K562 (cell line): Measurements from ENCODE around the gene GPATCH3. TPM values are rescaled to one million over a fixed set of nuclear protein-coding genes. Genes with fewer than 3 reads are reported as not detected.

Experiments used
- ATAC-seq: fragments of 200-7000 bp; cut with Tn5 transposase; 3 replicates; pipeline ENCODE4 v1.9.1; 2020; ENCODE audit warnings: moderate library complexity
- BruUV-seq: library from RNA; stranded (reverse); fragments of 400-500 nt; replicated peaks from 2 replicates; lab custom pipeline; 2021; lab: Mats Ljungman, UMichigan
- CTCF ChIA-PET: fragments of 300-600 bp; formaldehyde crosslinking; extraction: SDS; loops from one replicate; lab custom pipeline; 2021; ENCODE audit warnings: low intra/inter-chr PET ratio; lab: Yijun Ruan, JAX
- POLR2A ChIA-PET: fragments of 300-600, 350-650 bp; sonication (Branson Sonifier 250); formaldehyde crosslinking; extraction: SDS; loops from one replicate; lab custom pipeline; 2021; ENCODE audit warnings: antibody characterized with exemption, inconsistent platforms; lab: Yijun Ruan, JAX
- DNase-seq, 4 experiments: peaks; one replicate each; pipeline versions ENCODE4 v3.0.0 to v3.0.0-alpha.2; 2011 to 2018; ENCODE audit warnings: low spot score in 3 of 4, mixed read lengths in 3 of 4; ENCODE audit errors: extremely low read depth in 1 of 4
- FAIRE-seq: peaks from 2 replicates; lab custom pipeline; 2011; peaks lifted over from hg19 to GRCh38; lab: Jason Lieb, UNC
- H2AFZ ChIP-seq: 2 replicates; pipeline ENCODE4 v1.6.0; 2011; ENCODE audit warnings: low read depth, low read length, control low read depth, inconsistent platforms
- H3K27ac ChIP-seq: fragments of 200-600 bp; 3 replicates; pipeline ENCODE4 v1.8.0; 2011; ENCODE audit warnings: low read depth, mild to moderate bottlenecking, control low read depth, inconsistent platforms, low read length, moderate library complexity, mixed read lengths; ENCODE audit errors: extremely low read depth
- H3K27me3 ChIP-seq, 2 experiments: fragments of 300-600 bp in 1 of 2; 2 replicates in 1 of 2; 3 replicates in 1 of 2; pipeline versions ENCODE4 v1.6.0 to v1.8.0; 2011; ENCODE audit warnings: inconsistent platforms in 2 of 2, low read length in 2 of 2, mild to moderate bottlenecking in 1 of 2, mixed read lengths in 1 of 2, moderate library complexity in 1 of 2; ENCODE audit not compliant: control insufficient read depth in 2 of 2, insufficient read depth in 2 of 2
- H3K36me3 ChIP-seq: fragments of 300-600 bp; 3 replicates; pipeline ENCODE4 v1.8.0; 2011; ENCODE audit warnings: mild to moderate bottlenecking, low read length, inconsistent platforms; ENCODE audit not compliant: control insufficient read depth, insufficient read depth
- H3K4me1 ChIP-seq, 2 experiments: fragments of 200-600 bp in 1 of 2; replicated peaks in 1 of 2; 2 replicates in 1 of 2; 3 replicates in 1 of 2; pipeline versions ENCODE4 v1.5.1 to v1.8.0; 2011; ENCODE audit warnings: inconsistent platforms in 2 of 2, low read length in 2 of 2, mild to moderate bottlenecking in 1 of 2, mixed read lengths in 1 of 2, moderate library complexity in 1 of 2; ENCODE audit not compliant: control insufficient read depth in 2 of 2, insufficient read depth in 2 of 2
- H3K4me2 ChIP-seq: 2 replicates; pipeline ENCODE4 v1.6.1; 2011; ENCODE audit warnings: low read length, control low read depth, inconsistent platforms, mixed read lengths; ENCODE audit not compliant: insufficient read depth
- H3K4me3 ChIP-seq: fragments of 200-600 bp; sonication (generic), shearing (Covaris generic); 2 replicates; pipeline ENCODE4 v1.5.1; 2016; ENCODE audit warnings: control low read depth, inconsistent platforms
- H3K79me2 ChIP-seq: fragments of 200-600 bp; 3 replicates; pipeline ENCODE4 v1.8.0; 2011; ENCODE audit warnings: low read length, inconsistent platforms; ENCODE audit not compliant: control insufficient read depth, insufficient read depth
- H3K9ac ChIP-seq, 2 experiments: 2 replicates each; pipeline versions ENCODE4 v1.6.0 to v1.6.1; 2011; ENCODE audit warnings: low read depth in 2 of 2, low read length in 2 of 2, control low read depth in 1 of 2, inconsistent platforms in 1 of 2, mild to moderate bottlenecking in 1 of 2, mixed read lengths in 1 of 2; ENCODE audit not compliant: insufficient read depth in 1 of 2
- H3K9me1 ChIP-seq: one replicate; pipeline ENCODE4 v1.6.0; 2011; ENCODE audit warnings: inconsistent platforms, mild to moderate bottlenecking, low read length, moderate library complexity; ENCODE audit not compliant: control insufficient read depth, insufficient read depth
- H3K9me3 ChIP-seq: replicated peaks from 2 replicates; pipeline ENCODE4 v1.5.1; 2011; ENCODE audit warnings: low read depth, low read length, inconsistent platforms; ENCODE audit not compliant: control insufficient read depth, insufficient read depth
- H4K20me1 ChIP-seq: replicated peaks from 2 replicates; pipeline ENCODE4 v1.6.1; 2011; ENCODE audit warnings: low read length, inconsistent platforms, mixed read lengths; ENCODE audit not compliant: control insufficient read depth, insufficient read depth
- ARID3B ChIP-seq: fragments of 250-450 bp; sonication (Bioruptor Pico); IDR thresholded peaks from 2 replicates; pipeline ENCODE4 v1.4.0; 2020; ENCODE audit warnings: borderline replicate concordance
- CCAR2 ChIP-seq: fragments of 200-400 bp; formaldehyde crosslinking; IDR thresholded peaks from 2 replicates; pipeline ENCODE4 v1.6.1; 2017; ENCODE audit warnings: mild to moderate bottlenecking, low read depth, low read length
- FOXJ2 ChIP-seq: fragments of 200-800 bp; sonication (Bioruptor generic); IDR thresholded peaks from 2 replicates; pipeline ENCODE4 v1.6.1; 2016; ENCODE audit warnings: missing genetic modification characterization, missing compliant biosample characterization
- JUND ChIP-seq, 2 experiments: IDR thresholded peaks; 2 replicates in 1 of 2; 3 replicates in 1 of 2; pipeline ENCODE4 v1.6.1; 2011; ENCODE audit warnings: borderline replicate concordance in 2 of 2, low read depth in 2 of 2, low read length in 2 of 2, improper control_type of control experiment in 1 of 2, missing biosample characterization in 1 of 2, missing genetic modification characterization in 1 of 2, missing genetic modification reagents in 1 of 2
- MYC ChIP-seq, 2 experiments: fragments of 250-450 bp in 1 of 2; sonication (Bioruptor Pico) in 1 of 2; IDR thresholded peaks; 2 replicates each; pipeline versions ENCODE4 v1.5.1 to v1.6.1; 2012 to 2021; ENCODE audit warnings: low read depth in 2 of 2, borderline replicate concordance in 1 of 2, improper control_type of control experiment in 1 of 2, low read length in 1 of 2, mild to moderate bottlenecking in 1 of 2, moderate library complexity in 1 of 2
- TRIM25 ChIP-seq: fragments of 450-650 bp; IDR thresholded peaks from 2 replicates; pipeline ENCODE4 v1.7.0; 2016; ENCODE audit warnings: borderline replicate concordance
- U2AF2 ChIP-seq: fragments of 200-400 bp; formaldehyde crosslinking; optimal IDR thresholded peaks from 2 replicates; pipeline ENCODE3; 2017; ENCODE audit warnings: low read depth, mild to moderate bottlenecking, low read length
- USF2 ChIP-seq: sonication (generic); formaldehyde crosslinking; IDR thresholded peaks from 2 replicates; pipeline ENCODE4 v1.5.0; 2020; ENCODE audit warnings: missing genetic modification reagents
- WHSC1 ChIP-seq: IDR thresholded peaks from one replicate; pipeline ENCODE4 v1.6.1; 2012; ENCODE audit warnings: low read length, control low read depth, inconsistent platforms
- ZNF347 ChIP-seq: fragments of 450-650 bp; formaldehyde crosslinking; IDR thresholded peaks from 2 replicates; pipeline ENCODE4 v1.4.0; 2020; ENCODE audit warnings: low read depth, mild to moderate bottlenecking, moderate library complexity
- ZNF507 ChIP-seq: conservative IDR thresholded peaks from 2 replicates; pipeline ENCODE4 v1.6.1; 2017; ENCODE audit warnings: missing genetic modification characterization, missing compliant biosample characterization
- ZNF586 ChIP-seq: fragments of 450-650 bp; formaldehyde crosslinking; conservative IDR thresholded peaks from 2 replicates; pipeline ENCODE4 v1.4.0; 2020; ENCODE audit warnings: mild to moderate bottlenecking, moderate library complexity
- WGBS: fragments of 100-300 bp; shearing (Covaris generic); methylation state at CpG from one replicate; pipeline ENCODE4 v1.1.6; 2016; ENCODE audit warnings: low coverage, mixed read lengths; ENCODE audit not compliant: insufficient coverage; ENCODE audit errors: missing lambda C conversion rate; 5-methylcytosine and 5-hydroxymethylcytosine counted together
- in situ Hi-C: fragments of 300-500 bp; cut with MboI; formaldehyde crosslinking; loops from 4 replicates; pipeline ENCODE4 v1.15.0; 2018; ENCODE audit warnings: inconsistent platforms, mixed read lengths
- intact Hi-C: fragments of 100-400 bp; cut with micrococcal nuclease; formaldehyde crosslinking; loops from 2 replicates; pipeline ENCODE4 v1.14.2; 2022
- polyA plus RNA-seq, 8 experiments: library from polyadenylated mRNA; depleted of rRNA in 4 of 8; stranded (reverse) in 5 of 8; unstranded in 3 of 8; fragments of >200 nt; fragmentation: Nextera tagmentation in 2 of 8; fragmentation: Illumina TruSeq in 1 of 8; extraction: Ambion mirVana in 2 of 8; extraction: Trizol in 1 of 8; gene quantifications; 2 replicates each; pipeline versions ENCODE4 v1.2.1 to v1.2.3, GENCODE V29; 2011 to 2014; ENCODE audit warnings: inconsistent platforms in 1 of 8, missing spikeins in 1 of 8
- total RNA-seq, 7 experiments: library from RNA; depleted of rRNA in 6 of 7; stranded (reverse); fragments of >200 nt in 6 of 7; fragmentation: Illumina TruSeq in 2 of 7; extraction: Trizol in 2 of 7; gene quantifications; 2 replicates each; pipeline versions ENCODE4 v1.2.1 to v1.2.3, GENCODE V29; 2011 to 2021; ENCODE audit warnings: low replicate concordance in 1 of 7

The GPATCH3 gene
- total and polyA plus RNA-seq, 9 of the 15 experiments (the other 6 are each of a cell fraction or from before 2014, with no cell fraction given) = 1.6 to 23.0 (median 13.3) TPM

GRCh38 chr1:26913754-26914619 lies 13.7 kb upstream of the GPATCH3 start, which contains the start of gene NR0B2:
NR0B2 (minus strand) TSS chr1:26913975; CDS start chr1:26913940, 35 bp downstream.
- Histone ChIP-seq H3K36me3 (no peaks in the 10 kb centered on the region), H3K9me1 (no peaks in the 10 kb centered on the region), H3K9me3 (no peaks in the 10 kb centered on the region), H3K4me1 (peaks cover 28 to 31% of the 10 kb centered on the region in 2 experiments), H3K4me2 (peak within 1 kb of the TSS; percentile 64), H3K9ac (peak within 1 kb of the TSS; percentile 64 to 85), H4K20me1 (no peaks in the 10 kb centered on the region), H3K27me3 (no peaks in the 10 kb centered on the region), H3K79me2 (no peaks in the 10 kb centered on the region), H3K4me3 (no peak within 1 kb of the TSS), H2AFZ (peak within 1 kb of the TSS; percentile 93), H3K27ac (peak within 1 kb of the TSS; percentile 69)
- peak; percentile 65 to 85 (median 74) for DNase-seq
- ChIA-PET POLR2A (interaction anchor here (0.6 to 4.1 kb wide), 11 partner anchors 7 to 107 kb away, joined by 3 to 32 read pairs (median 3); partner anchors contain the start of genes GPATCH3, GPN2 and NUDC), CTCF (no interaction called here)
- peak; percentile 88 for ATAC-seq
- no TSS peak for BruUV-seq
- in situ Hi-C loops = no loop called here
- FAIRE-seq = peak; percentile 84
- WGBS = 67% methylated on average over 16 of the region's 16 CpGs
- intact Hi-C loops = no loop called here
- TF ChIP-seq ARID3B (CRISPR knock-in tag) (no peak), ZNF507 (no peak), TRIM25 (no peak), USF2 (CRISPR knock-in tag) (peak; percentile 24; the same call in 1 of the 2 replicates), ZNF586 (CRISPR knock-in tag) (no peak), U2AF2 (no peak), MYC (IDR thresholded peaks at IDR 0.05; ENCODE audit: low read depth, low read length) (peak; percentile 11; the same call in 1 of the 2 replicates), MYC (CRISPR knock-in tag; IDR thresholded peaks at IDR 0.05; ENCODE audit: borderline replicate concordance, low read depth) (no peak), FOXJ2 (tag) (0 out of 2 replicates have a peak, but pooled peaks have one; percentile 10), ZNF347 (no peak), JUND (IDR thresholded peaks at IDR 0.05; ENCODE audit: borderline replicate concordance, low read depth, low read length) (no peak), JUND (tag; IDR thresholded peaks at IDR 0.05; ENCODE audit: borderline replicate concordance, low read depth, low read length) (peak; percentile 53; the same call in 2 of the 3 replicates), WHSC1 (peak; percentile 59), CCAR2 (no peak)
